Endothelial cell (in vitro differentiated cells): ENCODE measurements around the gene VIT. TPM values are rescaled to one million over a fixed set of nuclear protein-coding genes. Genes with fewer than 3 reads are reported as not detected.
"Not testable (repeated sequence)": the region's sequence is repeated elsewhere in the genome, so short reads cannot be mapped to it uniquely, and the experiment has no call there.

Experiments used
- DNase-seq: peaks from one replicate; pipeline ENCODE4 v3.0.0; 2021; ENCODE audit warnings: low spot score
- H3K27ac Mint-ChIP-seq: one replicate; pipeline ENCODE4 v1.8.0; 2021; ENCODE audit warnings: mixed read lengths, inconsistent platforms; ENCODE audit not compliant: unreplicated experiment
- H3K27me3 Mint-ChIP-seq: one replicate; pipeline ENCODE4 v1.8.0; 2021; ENCODE audit warnings: mild to moderate bottlenecking, moderate library complexity, mixed read lengths, inconsistent platforms; ENCODE audit not compliant: unreplicated experiment
- H3K36me3 Mint-ChIP-seq: one replicate; pipeline ENCODE4 v1.8.0; 2021; ENCODE audit warnings: mild to moderate bottlenecking, low read depth, mixed read lengths, inconsistent platforms; ENCODE audit not compliant: unreplicated experiment
- H3K4me1 Mint-ChIP-seq: one replicate; pipeline ENCODE4 v1.8.0; 2021; ENCODE audit warnings: mild to moderate bottlenecking, mixed read lengths, inconsistent platforms; ENCODE audit not compliant: unreplicated experiment
- H3K4me3 Mint-ChIP-seq: one replicate; pipeline ENCODE4 v1.8.0; 2021; ENCODE audit warnings: mild to moderate bottlenecking, mixed read lengths, inconsistent platforms; ENCODE audit not compliant: unreplicated experiment
- H3K9me3 Mint-ChIP-seq: one replicate; pipeline ENCODE4 v1.8.0; 2021; ENCODE audit warnings: mixed read lengths, inconsistent platforms; ENCODE audit not compliant: unreplicated experiment
- total RNA-seq: library from RNA; stranded (reverse); fragmentation: NEBNext Ultra II Directional; extraction: Animal tissue kit (Norgen Biotek cat#: 25700); gene quantifications from one replicate; pipeline ENCODE4 v1.2.1, GENCODE V29; 2021; ENCODE audit not compliant: unreplicated experiment
- TF ChIP-seq, protein P1 (sequence below): fragments of 200-600 bp; sonication (generic); IDR thresholded peaks from one replicate; pipeline ENCODE4 v1.5.0; 2021; ENCODE audit warnings: antibody characterized with exemption; ENCODE audit not compliant: unreplicated experiment

The VIT gene
- total RNA-seq, 1 donor from 2014 or later = 3.6 TPM

DNA sequence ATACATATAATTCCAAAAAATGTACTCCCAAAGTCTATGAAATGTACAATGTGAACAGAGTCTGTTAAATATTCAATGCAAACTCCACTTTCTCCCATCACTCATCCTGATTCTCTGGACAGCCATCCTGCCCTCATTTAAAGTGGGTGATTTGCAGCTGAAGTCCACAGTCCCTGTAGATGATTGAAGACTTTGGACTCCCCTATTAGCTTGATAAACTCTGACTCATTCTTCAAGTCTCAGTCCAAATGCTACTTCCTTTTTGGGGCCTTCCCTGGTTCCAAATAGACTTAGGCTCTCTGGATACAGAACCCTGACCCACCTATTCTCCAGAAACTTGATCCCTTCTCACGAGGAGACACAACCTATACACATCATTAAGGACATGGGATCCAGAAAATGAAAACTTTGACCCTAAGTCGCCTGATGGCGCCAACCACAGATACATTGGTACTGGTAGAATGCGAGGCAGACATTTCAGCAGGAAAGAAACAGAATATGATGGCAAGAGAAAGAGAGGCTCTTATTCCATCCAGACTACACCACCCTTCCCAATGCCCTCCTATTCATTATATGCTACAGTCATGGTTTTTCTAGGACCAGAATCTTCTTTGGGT, 122.7 kb downstream of the VIT start:
- no peak for DNase-seq
- H3K4me3 Mint-ChIP-seq = no peak overlapping the region
- H3K36me3 Mint-ChIP-seq = no peaks in the 10 kb centered on the region
- no peaks in the 10 kb centered on the region for H3K9me3 Mint-ChIP-seq
- TF ChIP-seq, protein P1, sequence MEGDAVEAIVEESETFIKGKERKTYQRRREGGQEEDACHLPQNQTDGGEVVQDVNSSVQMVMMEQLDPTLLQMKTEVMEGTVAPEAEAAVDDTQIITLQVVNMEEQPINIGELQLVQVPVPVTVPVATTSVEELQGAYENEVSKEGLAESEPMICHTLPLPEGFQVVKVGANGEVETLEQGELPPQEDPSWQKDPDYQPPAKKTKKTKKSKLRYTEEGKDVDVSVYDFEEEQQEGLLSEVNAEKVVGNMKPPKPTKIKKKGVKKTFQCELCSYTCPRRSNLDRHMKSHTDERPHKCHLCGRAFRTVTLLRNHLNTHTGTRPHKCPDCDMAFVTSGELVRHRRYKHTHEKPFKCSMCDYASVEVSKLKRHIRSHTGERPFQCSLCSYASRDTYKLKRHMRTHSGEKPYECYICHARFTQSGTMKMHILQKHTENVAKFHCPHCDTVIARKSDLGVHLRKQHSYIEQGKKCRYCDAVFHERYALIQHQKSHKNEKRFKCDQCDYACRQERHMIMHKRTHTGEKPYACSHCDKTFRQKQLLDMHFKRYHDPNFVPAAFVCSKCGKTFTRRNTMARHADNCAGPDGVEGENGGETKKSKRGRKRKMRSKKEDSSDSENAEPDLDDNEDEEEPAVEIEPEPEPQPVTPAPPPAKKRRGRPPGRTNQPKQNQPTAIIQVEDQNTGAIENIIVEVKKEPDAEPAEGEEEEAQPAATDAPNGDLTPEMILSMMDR = peak; percentile 22
- H3K4me1 Mint-ChIP-seq = peaks cover 5% of the 10 kb centered on the region
- H3K27me3 Mint-ChIP-seq = peaks cover 1% of the 10 kb centered on the region
- H3K27ac Mint-ChIP-seq = no peak overlapping the region

DNA sequence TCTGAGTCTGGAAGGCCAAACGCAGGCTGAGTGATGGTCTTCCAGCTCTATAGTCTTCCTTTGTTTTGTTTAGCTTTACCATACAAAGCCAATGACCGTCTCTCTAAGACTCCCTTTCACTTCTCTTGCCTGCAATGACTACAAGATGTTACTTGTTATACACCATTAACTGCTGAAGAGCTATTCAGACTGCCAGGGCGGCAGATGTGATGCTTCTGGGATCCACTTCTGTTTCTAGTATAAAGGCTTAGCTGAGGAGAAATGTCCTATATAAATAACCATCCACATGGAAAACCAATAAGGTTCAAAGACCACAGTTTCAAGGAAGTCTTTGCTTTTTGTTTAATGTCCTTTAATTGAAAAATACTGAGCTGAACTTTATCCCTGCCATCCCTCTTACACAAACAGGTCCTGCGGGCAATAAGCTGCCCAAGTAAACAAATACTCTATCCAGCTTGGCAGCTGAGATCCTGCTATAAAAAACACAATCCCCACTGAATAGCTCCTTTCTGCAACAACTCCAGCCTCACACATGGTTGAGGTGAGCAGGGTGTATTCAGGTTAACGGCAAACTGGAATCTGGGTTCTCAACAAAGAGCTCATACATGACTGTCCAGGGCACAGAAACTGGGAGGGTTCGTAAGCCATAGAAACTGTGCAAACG, 124.6 kb downstream of the VIT start:
- Mint-ChIP-seq H3K4me1 (peaks cover 5% of the 10 kb centered on the region), H3K27me3 (peaks cover 1% of the 10 kb centered on the region), H3K9me3 (no peaks in the 10 kb centered on the region), H3K36me3 (no peaks in the 10 kb centered on the region), H3K4me3 (no peak overlapping the region), H3K27ac (no peak overlapping the region)
- DNase-seq = no peak
- TF ChIP-seq, protein P1 = no peak

DNA sequence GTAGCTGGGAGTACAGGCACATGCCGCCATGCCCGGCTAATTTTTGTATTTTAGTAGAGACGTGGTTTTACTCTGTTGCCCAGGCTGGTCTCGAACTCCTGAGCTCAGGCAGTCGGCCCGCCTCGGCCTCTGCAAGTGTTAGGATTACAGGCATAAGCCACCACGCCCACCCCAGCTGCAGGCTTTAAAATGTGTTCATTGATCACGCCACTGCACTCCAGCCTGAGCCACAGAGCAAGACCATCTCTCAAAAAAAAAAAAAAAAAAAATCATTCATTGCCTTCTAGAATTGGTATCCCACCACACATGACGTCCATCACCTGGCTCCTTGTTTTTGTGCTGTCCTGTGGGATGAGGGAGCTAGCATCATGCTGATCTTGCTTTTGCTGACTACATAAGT, 127.4 kb downstream of the VIT start:
- no peak overlapping the region for H3K27ac Mint-ChIP-seq
- peaks cover 7% of the 10 kb centered on the region for H3K4me1 Mint-ChIP-seq
- peaks cover 1% of the 10 kb centered on the region for H3K27me3 Mint-ChIP-seq
- DNase-seq = no peak
- H3K4me3 Mint-ChIP-seq = no peak overlapping the region
- no peaks in the 10 kb centered on the region for H3K9me3 Mint-ChIP-seq
- no peaks in the 10 kb centered on the region for H3K36me3 Mint-ChIP-seq
- TF ChIP-seq, protein P1 = no peak

DNA sequence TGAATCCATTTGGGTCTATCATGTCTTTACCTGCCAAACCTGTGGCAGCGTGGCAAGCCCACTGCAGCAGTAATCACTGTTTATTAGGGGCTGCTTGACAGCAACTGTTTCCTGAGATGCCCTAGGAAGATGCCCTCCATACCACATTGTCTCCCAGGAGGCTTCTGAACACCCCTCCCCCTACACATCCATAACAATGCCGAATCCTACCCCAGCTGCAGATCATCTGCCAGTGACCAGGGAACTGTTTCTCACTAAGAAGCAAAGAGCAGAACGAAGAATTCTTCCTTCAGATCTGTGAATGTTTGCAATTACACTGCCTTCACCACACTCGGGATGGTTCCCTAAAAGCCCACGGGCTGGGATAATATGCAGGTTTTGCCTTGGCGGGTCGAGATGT, 127.8 kb downstream of the VIT start:
- Mint-ChIP-seq H3K4me1 (peaks cover 8% of the 10 kb centered on the region), H3K4me3 (no peak overlapping the region), H3K27ac (no peak overlapping the region), H3K27me3 (peaks cover 1% of the 10 kb centered on the region), H3K9me3 (no peaks in the 10 kb centered on the region), H3K36me3 (no peaks in the 10 kb centered on the region)
- no peak for DNase-seq
- TF ChIP-seq, protein P1 = no peak

DNA sequence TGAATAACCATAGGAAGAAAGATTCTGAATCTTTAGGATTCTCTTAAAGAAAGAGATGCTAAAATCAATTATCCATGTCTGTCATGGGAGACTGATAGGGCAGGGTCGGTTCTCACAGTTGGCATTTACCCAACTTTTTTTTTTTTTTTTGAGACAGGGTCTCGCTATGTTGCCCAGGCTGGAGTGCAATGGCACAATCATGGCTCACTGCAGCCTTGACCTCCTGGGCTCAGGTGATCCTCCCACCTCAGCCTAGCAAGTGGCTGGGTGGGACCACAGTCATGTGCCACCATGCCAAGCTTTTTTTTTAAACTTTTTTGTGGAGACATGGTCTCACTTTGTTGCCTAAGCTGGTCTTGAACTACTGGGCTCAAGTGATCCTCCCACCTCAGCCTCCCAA, 128.2 kb downstream of the VIT start:
- not testable (repeated sequence) for H3K27me3 Mint-ChIP-seq, H3K4me1 Mint-ChIP-seq, H3K9me3 Mint-ChIP-seq, H3K36me3 Mint-ChIP-seq, DNase-seq, H3K4me3 Mint-ChIP-seq, H3K27ac Mint-ChIP-seq
